Measurements from ENCODE around the gene METTL17. TPM values are rescaled to one million over a fixed set of nuclear protein-coding genes. Genes with fewer than 3 reads are reported as not detected.
"Not testable (repeated sequence)": the region's sequence is repeated elsewhere in the genome, so short reads cannot be mapped to it uniquely, and the experiment has no call there.

Gene METTL17
- total RNA-seq, 1 donor from 2014 or later = 44.0 TPM

DNA sequence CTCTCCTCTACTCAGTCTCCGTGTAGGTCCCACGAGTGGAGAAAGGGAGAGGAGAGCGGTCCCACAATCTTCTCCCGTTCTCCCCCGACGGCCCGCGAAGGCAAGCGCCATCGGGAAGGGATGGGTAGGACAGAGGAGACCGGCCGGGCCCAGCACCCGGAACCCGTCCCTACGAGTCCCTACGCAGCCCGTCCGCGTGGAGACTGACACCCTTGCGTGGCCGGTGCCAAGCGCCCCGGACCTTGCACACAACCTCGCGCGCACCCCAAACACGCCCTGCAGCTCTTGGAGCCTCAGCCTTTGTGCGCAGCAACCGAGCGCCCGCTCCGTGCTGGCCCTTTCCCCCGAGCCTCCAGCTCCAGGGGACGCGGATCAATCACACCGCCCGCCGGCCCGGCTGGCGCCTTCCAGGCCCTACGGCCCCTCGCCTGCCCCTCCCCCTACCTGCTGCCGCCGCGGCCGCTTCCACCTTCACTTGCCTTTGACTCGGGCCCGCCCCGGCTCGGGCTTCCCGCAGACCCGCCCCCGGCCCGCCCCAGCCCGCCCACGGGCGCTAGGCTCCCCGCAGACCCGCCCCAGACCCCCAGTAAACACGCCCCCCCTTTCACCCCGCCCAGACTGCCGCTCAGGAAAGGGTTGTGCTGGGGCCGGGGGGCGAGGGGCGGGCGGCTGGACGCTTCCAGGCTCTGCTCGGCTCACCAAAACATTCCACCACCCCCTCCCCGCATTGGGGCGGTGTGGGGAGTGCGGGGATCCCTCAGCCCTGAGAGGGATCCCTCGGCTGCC, 35.0 kb downstream of the METTL17 start, which contains the start of gene NDRG2:
Gene NDRG2 (minus strand): TSS at position 477 of the 786 bp plus-strand sequence. CDS start 1,746 bp downstream, outside the sequence.
- DNase-seq (ENCODE audit: low read depth) = no peak

- no peak for DNase-seq (ENCODE audit: low read depth)
Measured at GRCh38 chr14:21025371-21026273, 35.8 kb downstream of the METTL17 start.

GRCh38 chr14:21026274-21026987, 36.7 kb downstream of the METTL17 start:
- no peak for DNase-seq (ENCODE audit: low read depth)

GRCh38 chr14:21026988-21027315, 37.2 kb downstream of the METTL17 start:
- DNase-seq (ENCODE audit: low read depth) = no peak

DNA sequence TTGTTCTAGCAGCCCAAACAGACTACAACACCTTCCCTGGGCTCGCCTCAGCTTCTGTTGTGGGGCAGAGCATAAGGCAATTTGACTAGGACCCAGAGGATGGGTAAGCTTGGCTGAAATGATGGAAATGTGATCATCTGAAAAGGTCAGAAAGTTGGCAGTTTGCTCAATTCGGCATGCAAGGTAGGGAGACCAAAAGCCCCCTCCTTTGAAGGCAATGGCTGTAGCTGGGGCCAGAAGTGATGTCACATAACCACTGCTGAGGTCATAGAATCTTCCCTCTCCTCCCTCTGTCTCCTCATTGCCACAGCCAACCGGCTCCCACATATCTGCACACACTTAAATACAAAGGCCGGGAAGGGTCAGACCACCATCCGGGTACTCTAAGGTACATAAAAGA, 40.1 kb downstream of the METTL17 start, which contains the start of gene TPPP2:
Gene TPPP2 (plus strand): TSS at position 301 of the 400 bp plus-strand sequence. CDS start 365 bp downstream, outside the sequence.
- DNase-seq (ENCODE audit: low read depth) = no peak

DNA sequence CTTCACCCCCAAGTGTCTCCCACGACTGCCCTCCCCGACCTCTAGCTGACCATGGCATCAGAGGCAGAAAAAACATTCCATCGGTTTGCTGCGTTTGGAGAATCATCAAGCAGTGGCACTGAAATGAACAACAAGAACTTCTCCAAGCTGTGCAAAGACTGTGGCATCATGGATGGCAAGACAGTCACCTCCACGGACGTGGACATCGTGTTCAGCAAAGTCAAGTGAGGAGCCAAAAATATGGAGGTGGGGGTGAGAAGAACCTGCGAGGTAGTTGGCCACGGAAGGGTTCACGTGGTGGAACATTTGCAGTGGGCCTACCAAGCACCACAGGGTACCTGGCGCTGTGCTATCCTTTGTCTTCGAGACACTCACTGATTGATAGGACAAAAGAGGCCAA, 40.8 kb downstream of the METTL17 start:
- DNase-seq (ENCODE audit: low read depth) = no peak

DNA sequence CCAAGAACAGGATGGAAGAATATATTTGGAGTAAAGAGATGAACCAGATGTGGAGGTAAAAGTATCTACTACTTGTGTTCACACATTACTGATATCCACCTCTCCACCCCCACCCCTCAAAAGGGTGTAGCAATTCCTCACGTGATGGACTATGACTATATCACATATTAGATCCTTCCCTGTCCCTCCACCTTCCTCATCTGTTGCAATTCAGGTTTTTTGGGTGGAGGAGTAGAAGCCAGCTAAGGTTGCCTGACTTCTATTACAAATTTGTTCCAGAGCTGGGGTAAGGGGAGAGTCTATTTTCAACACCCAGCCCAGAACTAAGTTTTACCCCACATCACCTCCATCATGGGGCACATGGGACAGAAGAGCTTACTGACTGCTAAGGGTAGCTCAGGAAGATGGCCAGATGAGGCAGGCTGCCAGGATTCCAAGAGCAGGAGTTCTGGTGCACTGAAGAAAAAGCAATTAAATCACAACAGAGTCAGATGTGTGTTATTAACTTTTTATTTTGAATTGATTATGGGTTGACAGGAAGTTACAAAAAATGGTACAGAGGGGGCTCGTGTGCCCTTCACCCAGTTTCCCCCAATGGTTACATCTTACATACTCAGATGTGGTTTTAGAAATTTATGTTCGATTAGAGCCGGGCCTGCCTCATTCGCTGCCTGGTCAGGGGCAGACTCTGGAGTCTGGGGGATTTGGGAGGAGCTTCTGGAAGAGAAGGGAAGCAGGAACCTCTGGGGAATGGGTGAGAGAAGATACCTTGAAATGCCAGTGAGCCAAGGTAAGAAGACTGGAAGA, 42.7 kb downstream of the METTL17 start:
- DNase-seq (ENCODE audit: low read depth) = no peak

GRCh38 chr14:21033133-21033698, 43.4 kb downstream of the METTL17 start:
- DNase-seq (ENCODE audit: low read depth) = no peak

DNA sequence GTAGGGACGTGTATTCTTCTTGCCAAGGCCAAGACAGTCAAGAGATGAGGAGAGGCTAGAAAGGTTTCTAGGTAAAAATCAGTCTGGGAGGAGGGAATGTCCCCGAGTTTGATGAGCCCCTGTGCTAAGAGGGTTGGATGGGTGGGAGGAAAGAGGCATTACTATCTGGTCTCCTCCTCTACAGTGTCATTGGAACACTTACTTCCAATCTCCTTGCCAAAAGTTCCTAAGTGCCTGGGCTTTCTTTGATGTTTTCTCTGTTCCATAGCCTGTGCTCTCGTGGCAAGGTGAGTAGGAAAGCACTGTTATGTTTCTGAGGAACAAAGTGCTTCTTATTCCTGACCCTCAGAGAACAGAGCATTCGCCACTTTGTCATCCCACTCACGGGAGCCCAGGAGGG, 44.9 kb downstream of the METTL17 start, which contains the start of gene RNASE13:
Gene RNASE13 (minus strand): TSS at position 101 of the 400 bp plus-strand sequence. CDS start 519 bp downstream, outside the sequence.
- DNase-seq (ENCODE audit: low read depth) = no peak

DNA sequence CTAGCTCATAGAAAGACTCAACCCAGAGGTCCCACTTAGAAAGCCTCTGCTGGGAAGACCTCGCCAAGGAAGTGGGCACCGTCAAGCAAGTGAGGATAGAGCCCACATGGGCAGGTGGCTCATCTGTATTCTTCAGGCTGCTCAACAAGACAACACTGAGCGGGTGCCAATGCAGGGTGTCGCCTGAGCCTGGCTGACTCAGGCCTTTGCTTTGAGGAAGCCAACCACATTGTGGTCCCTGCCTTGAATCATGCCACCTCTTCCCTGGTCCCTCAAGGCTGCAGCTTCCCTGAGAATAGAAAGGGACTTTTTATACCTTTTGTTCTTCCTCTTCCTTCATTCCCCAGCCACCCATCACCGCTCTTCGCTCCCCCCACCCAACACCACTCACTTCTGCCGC, 47.0 kb downstream of the METTL17 start:
- no peak for DNase-seq (ENCODE audit: low read depth)

GRCh38 chr14:21037156-21037555, 47.4 kb downstream of the METTL17 start:
- DNase-seq (ENCODE audit: low read depth) = no peak

- DNase-seq (ENCODE audit: low read depth) = no peak
Measured at GRCh38 chr14:21038441-21039422, 49.0 kb downstream of the METTL17 start.

DNA sequence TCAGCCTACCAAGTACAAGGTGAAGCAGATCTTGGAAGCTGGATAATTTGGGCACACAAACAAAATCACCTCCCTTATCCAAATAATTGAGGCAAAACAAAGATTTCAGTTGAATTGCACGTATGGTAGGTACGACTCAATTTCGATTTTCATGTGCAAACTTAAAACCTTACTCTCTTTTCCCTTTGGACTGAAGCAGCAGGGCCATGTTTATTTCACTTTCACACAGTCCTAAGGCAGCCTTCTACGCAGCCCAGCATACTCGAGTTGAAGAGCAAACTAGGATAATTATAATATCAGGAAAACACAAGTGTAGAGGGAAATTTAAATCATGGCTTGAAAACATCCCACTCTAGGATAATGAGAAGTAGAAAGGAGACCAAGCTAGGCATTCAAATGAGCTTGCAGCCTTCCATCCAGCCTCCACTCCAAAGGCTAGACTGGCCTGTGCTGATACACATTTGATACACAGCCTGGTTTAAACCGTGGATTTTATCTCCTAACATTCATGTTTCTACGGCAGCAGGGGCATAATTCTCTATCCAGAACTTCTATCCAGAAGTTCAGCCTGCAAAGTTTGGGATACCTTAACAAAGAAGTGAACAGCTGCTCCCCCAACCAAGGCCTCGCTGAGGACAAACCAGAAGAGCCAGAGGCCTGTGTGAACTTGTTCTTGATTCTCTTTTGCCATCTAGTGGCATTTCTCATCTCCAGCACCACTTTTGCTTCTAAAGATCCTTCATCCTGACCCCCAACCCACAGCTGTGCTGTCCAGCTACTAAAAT, 50.0 kb downstream of the METTL17 start:
- DNase-seq (ENCODE audit: low read depth) = peak; percentile 61

DNA sequence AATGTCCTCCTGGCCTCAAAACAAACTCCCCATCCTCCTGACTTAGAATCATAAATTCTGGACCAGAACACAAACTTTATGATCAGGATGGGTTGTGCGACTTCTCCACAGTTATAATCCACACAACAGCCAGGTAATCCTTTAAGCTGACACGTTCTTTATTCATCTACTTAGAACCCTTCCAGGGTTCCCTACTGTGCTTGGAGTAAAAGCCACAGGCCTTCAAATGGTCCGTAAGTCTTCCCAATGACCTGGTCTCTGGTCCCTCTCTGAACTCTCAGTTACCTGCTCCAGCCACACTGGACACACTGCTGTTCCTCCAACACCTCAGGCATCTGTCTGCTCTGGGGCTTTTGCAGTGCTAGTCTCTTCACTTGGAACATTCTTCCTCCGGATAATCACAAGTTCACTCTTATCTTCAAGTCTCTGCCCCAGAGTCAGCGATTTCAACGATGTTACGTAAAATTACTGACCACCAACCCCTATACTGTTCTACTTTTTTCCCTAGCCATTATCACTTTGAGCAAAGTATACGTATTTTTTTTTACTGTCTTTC, 50.7 kb downstream of the METTL17 start:
- DNase-seq (ENCODE audit: low read depth) = no peak

GRCh38 chr14:21040941-21041340, 51.2 kb downstream of the METTL17 start:
- not testable (repeated sequence) for DNase-seq (ENCODE audit: low read depth)

DNA sequence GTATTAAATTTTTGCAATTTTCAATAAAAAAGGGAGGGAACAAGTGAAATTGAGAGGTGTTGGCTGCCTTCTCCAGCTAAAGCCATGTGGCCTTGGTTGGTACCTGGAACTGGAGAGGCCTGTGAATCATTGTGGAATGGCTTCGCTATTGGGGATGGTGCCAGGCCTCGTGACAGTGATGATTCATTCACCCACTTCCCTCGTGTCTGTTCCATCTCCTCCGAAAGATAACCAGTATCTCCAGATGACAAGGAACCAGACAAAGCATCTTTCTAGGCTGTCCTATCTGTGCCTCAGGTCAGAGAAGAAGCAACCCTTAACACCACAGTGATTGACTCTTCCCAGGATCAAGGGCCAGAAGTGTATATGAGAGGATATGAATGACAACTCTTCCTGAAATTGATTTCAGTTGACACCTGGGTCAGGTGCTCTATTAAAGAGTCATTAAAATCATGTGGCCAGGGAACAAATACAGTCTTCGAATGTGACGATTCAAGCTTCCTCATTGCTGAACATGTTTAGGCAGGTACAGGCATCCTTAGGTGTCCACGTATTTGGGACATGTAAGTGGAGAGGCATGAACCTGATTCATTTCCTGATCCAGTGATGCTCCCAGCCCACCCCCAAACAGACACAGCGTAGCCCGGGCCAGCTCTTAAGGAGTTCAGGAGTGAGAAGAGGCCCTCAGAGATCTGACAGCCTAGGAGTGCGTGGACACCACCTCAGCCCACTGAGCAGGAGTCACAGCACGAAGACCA, 52.1 kb downstream of the METTL17 start, which contains the start of gene RNASE7:
Gene RNASE7 (plus strand): TSS at position 687 of the 758 bp plus-strand sequence. CDS start 631 bp downstream, outside the sequence.
- peak; percentile 30 for DNase-seq (ENCODE audit: low read depth)

DNA sequence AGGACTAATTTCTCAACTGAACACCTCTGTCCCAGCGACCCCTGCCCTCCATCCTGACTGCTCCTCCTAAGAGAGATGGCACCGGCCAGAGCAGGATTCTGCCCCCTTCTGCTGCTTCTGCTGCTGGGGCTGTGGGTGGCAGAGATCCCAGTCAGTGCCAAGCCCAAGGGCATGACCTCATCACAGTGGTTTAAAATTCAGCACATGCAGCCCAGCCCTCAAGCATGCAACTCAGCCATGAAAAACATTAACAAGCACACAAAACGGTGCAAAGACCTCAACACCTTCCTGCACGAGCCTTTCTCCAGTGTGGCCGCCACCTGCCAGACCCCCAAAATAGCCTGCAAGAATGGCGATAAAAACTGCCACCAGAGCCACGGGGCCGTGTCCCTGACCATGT, 53.1 kb downstream of the METTL17 start:
- DNase-seq (ENCODE audit: low read depth) = peak; percentile 38

Data from renal cortical epithelial cell (primary cell).